Heart left ventricle (tissue), 13 donors: Measurements from ENCODE around the gene ACADVL.

Experiments used
- CTCF ChIP-seq, 12 donors: fragments of 200-600 bp; sonication (generic) in 4 of 12; IDR thresholded peaks; one replicate each; pipeline versions ENCODE4 v1.5.0 to v1.8.0; 2018 to 2022; ENCODE audit warnings: antibody characterized with exemption in 12 of 12, mild to moderate bottlenecking in 5 of 12
- POLR2A ChIP-seq, 2 donors: fragments of 450-650 bp; IDR thresholded peaks; one replicate each; pipeline ENCODE4 v1.6.1; 2017; ENCODE audit warnings: antibody characterized with exemption in 2 of 2, mild to moderate bottlenecking in 2 of 2, moderate library complexity in 2 of 2
- donor health status: ischemic (EF 13 %, LVEDD 7.1; RV severe dilation, severe dysfunction).
- donor health status: DM: no; HTN: yes; CAD: no.
- donor health status: DM: no; HTN: no; CAD: no.
- donor health status: ischemic (EF 25% LVEDD 6.9; RV normal size, moderate dysfunction).
- donor health status: ischemic (EF 25% LVEDD 5.7; RV mildly dilated, moderate dysfunction).
- donor health status: ischemic (EF 35%, LVEDD 5.7; RV mildly dilated, moderate dysfunction).
- donor health status: nonischemic (EF 11% LVEDD 7.7; RV severe dilation, severe dysfunction).
- donor health status: DM: yes; HTN: yes; CAD: no.
- donor health status: PGD.
- donor health status: ischemic (EF 29% LVEDD 5.4; RV normal size, mild dysfunction).
- donor health status: nonischemic (EF 23%, LVEDD 6.1; RV moderate dilation, normal function).

GRCh38 chr17:7253082-7253481 is 33.3 kb downstream of the ACADVL start:
- TF ChIP-seq CTCF (IDR thresholded peaks at IDR 0.05) = no peak
- no peak for TF ChIP-seq POLR2A (IDR thresholded peaks at IDR 0.05)
